ENCODE data around the gene SEMA3A. TPM values are rescaled to one million over a fixed set of nuclear protein-coding genes. Genes with fewer than 3 reads are reported as not detected.

Gene SEMA3A
- total and polyA plus RNA-seq, 2 experiments from 2014 or later = 19.8 to 46.4 TPM

- TF ChIP-seq REST (IDR thresholded peaks at IDR 0.05; ENCODE audit: unreplicated experiment) (no peak), EZH2 (IDR thresholded peaks at IDR 0.05; ENCODE audit: low read depth, unreplicated experiment) (no peak), JUNB (IDR thresholded peaks at IDR 0.05; ENCODE audit: unreplicated experiment) (no peak), ETS1 (IDR thresholded peaks at IDR 0.05) (no peak)
Observed at GRCh38 chr7:84122582-84123360, 71.8 kb downstream of the SEMA3A start (continued).

DNA sequence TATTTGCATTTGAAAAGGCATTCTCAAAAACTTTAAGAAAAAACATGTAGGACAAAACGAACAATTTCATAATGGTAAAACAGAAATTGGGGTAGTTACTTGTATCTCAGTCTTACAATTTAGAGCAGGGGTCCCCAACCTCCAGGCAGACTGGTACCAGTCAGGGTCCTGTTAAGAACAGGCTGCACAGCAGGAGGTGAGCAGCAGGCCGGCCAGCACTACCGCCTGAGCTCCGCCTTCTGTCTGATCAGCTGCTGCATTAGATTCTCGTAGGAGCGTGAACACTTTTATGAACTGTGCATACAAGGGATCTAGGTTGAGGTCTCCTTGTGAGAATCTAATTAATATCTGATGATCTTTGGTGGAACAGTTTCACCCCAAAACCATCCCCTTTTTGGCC, 77.3 kb downstream of the SEMA3A start:
- H3K27ac Mint-ChIP-seq = no peak overlapping the region
- ATAC-seq = peak; percentile 83

DNA sequence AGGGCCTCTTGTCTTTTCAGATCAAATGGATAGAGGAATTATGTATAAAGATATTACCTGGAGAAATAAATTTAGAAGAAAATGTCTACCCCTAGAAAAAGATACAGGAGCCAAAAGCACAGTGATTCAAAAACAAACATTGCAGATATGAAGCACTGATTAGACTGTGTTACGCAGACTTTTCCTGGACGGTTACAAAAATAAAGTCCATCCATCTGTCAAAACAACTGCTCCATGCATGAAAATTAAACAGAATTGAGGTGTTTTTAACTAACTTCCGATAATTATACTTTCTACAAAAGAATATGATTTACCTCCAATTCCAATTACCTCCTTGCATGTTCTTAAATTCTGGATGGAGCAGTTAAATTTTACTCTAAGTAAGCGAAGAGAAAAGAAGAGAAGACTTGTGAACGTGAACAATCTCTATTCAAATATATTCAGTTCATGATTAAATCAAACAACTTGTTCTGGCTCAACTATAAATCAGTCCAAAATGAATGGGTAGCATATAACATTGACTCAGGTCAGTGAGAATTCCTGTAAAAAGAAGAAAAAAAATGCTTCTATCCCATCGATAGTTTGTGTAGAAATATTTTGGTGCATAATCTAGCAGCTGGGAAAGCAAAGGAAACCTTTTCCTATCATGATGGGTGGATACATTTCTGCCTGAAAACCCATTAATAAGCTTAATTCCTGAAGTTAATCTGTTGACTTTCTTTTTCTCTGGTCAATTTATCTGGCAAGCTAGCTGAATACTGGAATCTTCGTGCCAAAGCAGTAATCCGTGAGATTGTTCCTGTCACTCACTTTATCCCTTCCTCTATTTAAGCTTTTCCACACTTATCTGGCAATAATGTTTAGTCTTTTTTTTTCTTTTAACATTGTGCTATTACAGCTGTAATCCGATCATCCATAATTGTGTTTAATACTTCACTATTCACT, 80.4 kb downstream of the SEMA3A start:
- peaks cover 2% of the 10 kb centered on the region for H3K27me3 Mint-ChIP-seq (ENCODE audit: insufficient read depth, low read depth, poor library complexity)
- Histone ChIP-seq H3K4me1 (ENCODE audit: insufficient read depth) (peaks cover 56% of the 10 kb centered on the region), H3K36me3 (ENCODE audit: insufficient read depth) (no peaks in the 10 kb centered on the region), H2AFZ (no peak overlapping the region), H3K27me3 (ENCODE audit: insufficient read depth) (no peaks in the 10 kb centered on the region), H3K79me2 (replicated peaks; ENCODE audit: insufficient read depth) (peaks cover 24% of the 10 kb centered on the region), H3F3A (replicated peaks; ENCODE audit: low read depth) (no peaks in the 10 kb centered on the region), H3K4me3 (no peak overlapping the region), H3K27ac (ENCODE audit: low read depth) (peak overlapping the region; percentile 78; the same call in 1 of the 2 replicates), H4K20me1 (replicated peaks; ENCODE audit: insufficient read depth) (no peaks in the 10 kb centered on the region), H3K4me2 (no peak overlapping the region), H3K9me2 (ENCODE audit: insufficient read depth) (no peaks in the 10 kb centered on the region)
- peaks cover 71% of the 10 kb centered on the region for H3K4me1 Mint-ChIP-seq
- H3K27ac Mint-ChIP-seq = peak overlapping the region; percentile 92
- DNase-seq (ENCODE audit: low spot score) (no peak), ATAC-seq (no peak)
- no peak overlapping the region for H3K4me3 Mint-ChIP-seq
- H3K9me3 Mint-ChIP-seq = no peaks in the 10 kb centered on the region
- H3K36me3 Mint-ChIP-seq (ENCODE audit: low read depth) = peaks cover 2% of the 10 kb centered on the region; the same call in 2 of the 3 replicates
- TF ChIP-seq ETS1 (IDR thresholded peaks at IDR 0.05) (no peak), REST (IDR thresholded peaks at IDR 0.05; ENCODE audit: unreplicated experiment) (no peak), EZH2 (IDR thresholded peaks at IDR 0.05; ENCODE audit: low read depth, unreplicated experiment) (no peak), ZNF114 (CRISPR knock-in tag; IDR thresholded peaks at IDR 0.05) (no peak), POLR2AphosphoS5 (IDR thresholded peaks at IDR 0.05; ENCODE audit: low read depth) (no peak)

More for the DNA sequence above, 77.3 kb downstream of the SEMA3A start:
- no peaks in the 10 kb centered on the region for H4K20me1 ChIP-seq (replicated peaks; ENCODE audit: insufficient read depth)
- peaks cover 28% of the 10 kb centered on the region for H3K79me2 ChIP-seq (replicated peaks; ENCODE audit: insufficient read depth)
- TF ChIP-seq POLR2AphosphoS5 (IDR thresholded peaks at IDR 0.05; ENCODE audit: low read depth) = no peak
- no peak overlapping the region for H3K4me3 ChIP-seq
- H3K9me3 Mint-ChIP-seq = 0 out of 3 replicates have a peak, but pooled peaks cover 3% of the 10 kb centered on the region
- H3K27me3 Mint-ChIP-seq (ENCODE audit: insufficient read depth, low read depth, poor library complexity) = peaks cover 2% of the 10 kb centered on the region
- no peak overlapping the region for H3K27ac ChIP-seq (ENCODE audit: low read depth)
- no peak overlapping the region for H2AFZ ChIP-seq
- no peaks in the 10 kb centered on the region for H3K27me3 ChIP-seq (ENCODE audit: insufficient read depth)
- peak; percentile 32 for DNase-seq (ENCODE audit: low spot score)
- peaks cover 9% of the 10 kb centered on the region; the same call in 2 of the 3 replicates for H3K36me3 Mint-ChIP-seq (ENCODE audit: low read depth)
- peaks cover 46% of the 10 kb centered on the region for H3K4me1 Mint-ChIP-seq
- peaks cover 30% of the 10 kb centered on the region for H3K4me1 ChIP-seq (ENCODE audit: insufficient read depth)
- H3F3A ChIP-seq (replicated peaks; ENCODE audit: low read depth) = no peaks in the 10 kb centered on the region
- no peaks in the 10 kb centered on the region for H3K9me2 ChIP-seq (ENCODE audit: insufficient read depth)
- peaks cover 1% of the 10 kb centered on the region; the same call in 1 of the 2 replicates for H3K36me3 ChIP-seq (ENCODE audit: insufficient read depth)
- H3K4me3 Mint-ChIP-seq = no peak overlapping the region
- no peak overlapping the region for H3K4me2 ChIP-seq
